ENCODE measurements around the gene PDE4D.

DNA sequence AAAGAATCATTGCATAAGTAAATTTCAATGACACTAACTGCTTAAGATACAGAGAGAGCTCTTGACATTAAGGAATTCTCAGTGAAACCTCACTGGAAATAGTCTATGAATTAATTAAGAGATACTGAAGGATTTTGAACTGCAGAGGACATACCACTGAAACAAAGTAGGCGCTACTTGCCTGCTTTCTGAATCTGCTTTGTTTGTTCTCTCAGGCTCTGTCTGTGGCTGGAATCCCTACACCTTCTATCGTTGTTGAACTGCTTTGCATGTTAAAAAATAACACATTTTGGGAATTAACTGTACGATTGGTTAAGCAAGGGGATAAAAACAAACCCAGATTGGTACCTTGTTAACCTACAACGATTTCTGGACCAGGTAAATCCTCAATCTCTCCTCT, 435.2 kb downstream of the PDE4D start:
- TF ChIP-seq POLR2AphosphoS5 (IDR thresholded peaks at IDR 0.05; ENCODE audit: low read depth, low read length) (no peak), SIN3A (IDR thresholded peaks at IDR 0.05; ENCODE audit: borderline replicate concordance, insufficient read depth, low read length) (no peak), TAF1 (IDR thresholded peaks at IDR 0.05; ENCODE audit: borderline replicate concordance, insufficient read depth, low read length) (no peak)
